ENCODE data around the gene PARD3.
A peak's percentile ranks its signal among the peaks of the same experiment; 100 is the strongest.

PARD3 gene

GRCh38 chr10:34081347-34081743, 733.8 kb downstream of the PARD3 start:
- in situ Hi-C loops (cut with HindIII; ENCODE audit: low sequenced_read_pairs): no loop called here
- TF ChIP-seq CTCF (IDR thresholded peaks at IDR 0.05; ENCODE audit: low read depth, low read length, missing control alignments): no peak
- H3K4me3 ChIP-seq (ENCODE audit: low read depth, low read length): no peak overlapping the region
- DNase-seq (ENCODE audit: low read depth): no peak

GRCh38 chr10:34080485-34081346, 734.4 kb downstream of the PARD3 start:
- H3K4me3 ChIP-seq (ENCODE audit: low read depth, low read length): no peak overlapping the region
- no peak for DNase-seq (ENCODE audit: low read depth)
- in situ Hi-C loops (cut with HindIII; ENCODE audit: low sequenced_read_pairs): no loop called here
- no peak for TF ChIP-seq CTCF (IDR thresholded peaks at IDR 0.05; ENCODE audit: low read depth, low read length, missing control alignments)

GRCh38 chr10:34079702-34080484, 735.2 kb downstream of the PARD3 start:
- H3K4me3 ChIP-seq (ENCODE audit: low read depth, low read length): no peak overlapping the region
- TF ChIP-seq CTCF (IDR thresholded peaks at IDR 0.05; ENCODE audit: low read depth, low read length, missing control alignments): no peak
- DNase-seq (ENCODE audit: low read depth): no peak
- in situ Hi-C loops (cut with HindIII; ENCODE audit: low sequenced_read_pairs): no loop called here

- in situ Hi-C loops (cut with HindIII; ENCODE audit: low sequenced_read_pairs): no loop called here
- peak; percentile 22 for DNase-seq (ENCODE audit: low read depth)
- no peak overlapping the region for H3K4me3 ChIP-seq (ENCODE audit: low read depth, low read length)
- no peak for TF ChIP-seq CTCF (IDR thresholded peaks at IDR 0.05; ENCODE audit: low read depth, low read length, missing control alignments)
Measured at GRCh38 chr10:34078745-34079470, 736.2 kb downstream of the PARD3 start.

GRCh38 chr10:34078017-34078744, 736.9 kb downstream of the PARD3 start:
- peak; percentile 19 for TF ChIP-seq CTCF (IDR thresholded peaks at IDR 0.05; ENCODE audit: low read depth, low read length, missing control alignments)
- no peak overlapping the region for H3K4me3 ChIP-seq (ENCODE audit: low read depth, low read length)
- in situ Hi-C loops (cut with HindIII; ENCODE audit: low sequenced_read_pairs): no loop called here
- no peak for DNase-seq (ENCODE audit: low read depth)

- TF ChIP-seq CTCF (IDR thresholded peaks at IDR 0.05; ENCODE audit: low read depth, low read length, missing control alignments): no peak
- DNase-seq (ENCODE audit: low read depth): no peak
- in situ Hi-C loops (cut with HindIII; ENCODE audit: low sequenced_read_pairs): no loop called here
- no peak overlapping the region for H3K4me3 ChIP-seq (ENCODE audit: low read depth, low read length)
Measured at GRCh38 chr10:34076443-34076842, 738.7 kb downstream of the PARD3 start.
